Neuronal stem cell (in vitro differentiated cells): ENCODE data around the gene CLEC4M.
A peak's percentile ranks its signal among the peaks of the same experiment; 100 is the strongest.

Experiments used
- DNase-seq: peaks from one replicate; pipeline ENCODE4 v3.0.0-alpha.2; 2013; ENCODE audit warnings: low spot score
- H2AFZ ChIP-seq: one replicate; pipeline ENCODE4 v1.6.1; 2013; ENCODE audit warnings: mild to moderate bottlenecking, low read length, inconsistent platforms
- H2AK5ac ChIP-seq: 2 replicates; pipeline ENCODE4 v1.6.1; 2013; ENCODE audit warnings: low read depth, mild to moderate bottlenecking, inconsistent platforms, low read length, moderate library complexity, mixed read lengths
- H2BK120ac ChIP-seq: 2 replicates; pipeline ENCODE4 v1.6.1; 2013; ENCODE audit warnings: low read depth, mild to moderate bottlenecking, inconsistent platforms, low read length, moderate library complexity, mixed read lengths
- H2BK12ac ChIP-seq: one replicate; pipeline ENCODE4 v1.6.1; 2013; ENCODE audit warnings: low read length, inconsistent platforms
- H2BK15ac ChIP-seq: 2 replicates; pipeline ENCODE4 v1.6.1; 2013; ENCODE audit warnings: mild to moderate bottlenecking, low read length, inconsistent platforms, mixed read lengths
- H2BK5ac ChIP-seq: one replicate; pipeline ENCODE4 v1.6.1; 2013; ENCODE audit warnings: inconsistent platforms, mild to moderate bottlenecking, low read length, moderate library complexity
- H3K14ac ChIP-seq: one replicate; pipeline ENCODE4 v1.6.1; 2013; ENCODE audit warnings: low read length, inconsistent platforms
- H3K18ac ChIP-seq: 2 replicates; pipeline ENCODE4 v1.6.1; 2013; ENCODE audit warnings: low read length, inconsistent platforms
- H3K23ac ChIP-seq: 2 replicates; pipeline ENCODE4 v1.6.1; 2013; ENCODE audit warnings: low read depth, mild to moderate bottlenecking, mixed read lengths, low read length, inconsistent platforms; ENCODE audit not compliant: poor library complexity
- H3K27ac ChIP-seq: replicated peaks from 3 replicates; pipeline ENCODE4 v1.5.1; 2013; ENCODE audit warnings: low read length, inconsistent platforms
- H3K27me3 ChIP-seq, 3 experiments: 2 replicates each; pipeline ENCODE4 v1.6.1; 2013; ENCODE audit warnings: low read length in 3 of 3, mild to moderate bottlenecking in 2 of 3, inconsistent platforms in 1 of 3, low read depth in 1 of 3, mixed read lengths in 1 of 3, moderate library complexity in 1 of 3; ENCODE audit not compliant: control insufficient read depth in 3 of 3, insufficient read depth in 3 of 3
- H3K36me3 ChIP-seq, 2 donors: replicated peaks in 1 of 2; 2 replicates each; pipeline ENCODE4 v1.6.1; 2013; ENCODE audit warnings: low read length in 2 of 2; ENCODE audit not compliant: control insufficient read depth in 2 of 2, insufficient read depth in 2 of 2
- H3K4ac ChIP-seq: 2 replicates; pipeline ENCODE4 v1.6.1; 2013; ENCODE audit warnings: inconsistent platforms, mild to moderate bottlenecking, low read length, moderate library complexity
- H3K4me1 ChIP-seq, 2 donors: 1 replicate in 1 of 2; 2 replicates in 1 of 2; pipeline ENCODE4 v1.6.1; 2013; ENCODE audit warnings: low read length in 2 of 2, low read depth in 1 of 2; ENCODE audit not compliant: control insufficient read depth in 2 of 2, insufficient read depth in 1 of 2
- H3K4me2 ChIP-seq: one replicate; pipeline ENCODE4 v1.6.1; 2013; ENCODE audit warnings: mild to moderate bottlenecking, low read length, inconsistent platforms; ENCODE audit not compliant: insufficient read depth, poor library complexity, severe bottlenecking
- H3K4me3 ChIP-seq, 2 donors: 2 replicates each; pipeline ENCODE4 v1.5.1; 2013; ENCODE audit warnings: low read length in 2 of 2, mild to moderate bottlenecking in 2 of 2, inconsistent platforms in 1 of 2, moderate library complexity in 1 of 2
- H3K79me1 ChIP-seq: one replicate; pipeline ENCODE4 v1.6.1; 2013; ENCODE audit warnings: low read depth, mild to moderate bottlenecking, inconsistent platforms, low read length, moderate library complexity
- H3K9ac ChIP-seq: one replicate; pipeline ENCODE4 v1.6.1; 2013; ENCODE audit warnings: mild to moderate bottlenecking, low read depth, low read length, inconsistent platforms; ENCODE audit not compliant: poor library complexity
- H3K9me3 ChIP-seq, 2 donors: replicated peaks in 1 of 2; 2 replicates each; pipeline versions ENCODE3 to v1.6.1; 2013; ENCODE audit warnings: low read length in 2 of 2, mild to moderate bottlenecking in 2 of 2, inconsistent platforms in 1 of 2, low read depth in 1 of 2, mixed read lengths in 1 of 2, moderate library complexity in 1 of 2; ENCODE audit not compliant: control insufficient read depth in 2 of 2, insufficient read depth in 1 of 2
- H4K8ac ChIP-seq: one replicate; pipeline ENCODE4 v1.6.1; 2013; ENCODE audit warnings: low read depth, mild to moderate bottlenecking, inconsistent platforms, low read length, moderate library complexity
- H4K91ac ChIP-seq: one replicate; pipeline ENCODE4 v1.6.1; 2013; ENCODE audit warnings: low read length, low read depth, mild to moderate bottlenecking, inconsistent platforms; ENCODE audit not compliant: poor library complexity
- WGBS, 2 donors: extraction: QIAGEN DNeasy Blood & Tissue Kit; methylation state at CpG; one replicate each; pipeline ENCODE4 v1.1.7; 2013; ENCODE audit warnings: missing lambda C conversion rate in 2 of 2, mixed read lengths in 1 of 2; ENCODE audit not compliant: insufficient read length in 2 of 2, insufficient replicate concordance in 1 of 2; ENCODE audit errors: extremely low coverage in 2 of 2; 5-methylcytosine and 5-hydroxymethylcytosine counted together

CLEC4M gene

DNA sequence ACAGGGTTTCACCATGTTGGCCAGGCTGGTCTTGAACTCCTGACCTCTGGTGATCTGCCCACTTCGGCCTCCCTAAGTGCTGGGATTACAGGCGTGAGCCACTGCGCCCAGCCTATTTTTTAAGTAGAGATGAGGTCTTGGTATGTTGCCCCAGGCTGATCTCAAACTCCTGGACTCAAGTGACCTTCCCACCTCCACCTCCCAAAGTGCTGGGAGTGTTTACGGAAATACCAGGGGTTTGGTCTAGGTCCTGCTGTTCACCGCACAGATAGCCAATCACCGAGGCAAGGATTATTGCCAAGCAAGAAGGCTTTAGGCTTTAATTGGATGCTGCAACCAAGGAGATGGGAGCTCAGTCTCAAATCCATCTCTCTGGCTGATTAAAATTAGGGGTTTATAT, 42.7 kb upstream of the CLEC4M start:
- H4K91ac ChIP-seq = no peak overlapping the region
- no peak overlapping the region for H2BK5ac ChIP-seq
- no peak overlapping the region for H3K4me2 ChIP-seq
- DNase-seq = no peak
- no peak overlapping the region for H3K23ac ChIP-seq
- WGBS, 2 donors = no CpG with 5 or more reads among the region's 6 CpGs
- no peak overlapping the region for H2AK5ac ChIP-seq
- H3K18ac ChIP-seq = no peak overlapping the region
- H3K4me3 ChIP-seq = no peak overlapping the region
- H3K9ac ChIP-seq = no peak overlapping the region
- H3K79me1 ChIP-seq = no peaks in the 10 kb centered on the region
- no peak overlapping the region for H3K27ac ChIP-seq
- no peak overlapping the region for H2AFZ ChIP-seq
- H2BK120ac ChIP-seq = no peak overlapping the region
- no peaks in the 10 kb centered on the region for H3K9me3 ChIP-seq
- H3K36me3 ChIP-seq = no peaks in the 10 kb centered on the region
- no peak overlapping the region for H2BK15ac ChIP-seq
- no peak overlapping the region for H3K4ac ChIP-seq
- no peak overlapping the region for H3K14ac ChIP-seq
- H4K8ac ChIP-seq = no peak overlapping the region
- peaks cover 0 to 7% (median 0%) of the 10 kb centered on the region in 3 experiments for H3K27me3 ChIP-seq
- no peak overlapping the region for H2BK12ac ChIP-seq
- peaks cover 0 to 2% of the 10 kb centered on the region in 2 donors for H3K4me1 ChIP-seq

GRCh38 chr19:7722231-7722651, 40.8 kb upstream of the CLEC4M start:
- Histone ChIP-seq H3K4ac (no peak overlapping the region), H4K91ac (no peak overlapping the region), H3K23ac (no peak overlapping the region), H2AFZ (no peak overlapping the region), H3K9ac (no peak overlapping the region), H4K8ac (no peak overlapping the region), H3K79me1 (no peaks in the 10 kb centered on the region), H3K27me3 (peaks cover 0 to 7% (median 2%) of the 10 kb centered on the region in 3 experiments), H3K4me3 (no peak overlapping the region), H3K4me1 (peaks cover 0 to 2% of the 10 kb centered on the region in 2 donors), H3K18ac (no peak overlapping the region), H3K9me3 (no peaks in the 10 kb centered on the region), H2BK15ac (no peak overlapping the region), H2AK5ac (peak overlapping the region; percentile 46), H2BK12ac (no peak overlapping the region), H2BK120ac (no peak overlapping the region), H3K4me2 (no peak overlapping the region), H2BK5ac (no peak overlapping the region), H3K27ac (no peak overlapping the region), H3K36me3 (no peaks in the 10 kb centered on the region), H3K14ac (no peak overlapping the region)
- WGBS, 2 donors = no CpG with 5 or more reads among the region's 5 CpGs
- DNase-seq = no peak

DNA sequence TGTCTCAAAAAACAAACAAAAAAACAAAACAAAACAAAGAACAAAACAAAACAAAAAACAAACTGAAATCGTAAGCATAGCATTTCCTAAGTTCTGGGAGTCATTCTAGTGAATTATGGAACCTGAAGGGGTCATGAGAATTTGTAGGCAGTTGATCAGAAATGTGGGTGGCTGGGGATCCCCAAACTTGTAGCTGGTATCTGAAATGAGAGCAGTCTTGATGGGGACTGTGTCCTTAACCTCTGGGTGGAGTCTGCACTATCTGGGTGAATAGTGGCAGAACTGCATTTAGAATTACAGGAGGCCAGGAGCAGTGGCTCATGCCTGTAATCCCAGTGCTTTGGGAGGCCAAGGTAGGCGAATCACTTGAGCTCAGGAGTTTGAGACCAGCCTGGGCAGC, 37.3 kb upstream of the CLEC4M start:
- Histone ChIP-seq H2BK12ac (no peak overlapping the region), H3K4me2 (no peak overlapping the region), H4K8ac (no peak overlapping the region), H3K14ac (no peak overlapping the region), H2AFZ (no peak overlapping the region), H2BK120ac (no peak overlapping the region), H3K4ac (no peak overlapping the region), H2BK15ac (no peak overlapping the region), H4K91ac (no peak overlapping the region), H3K36me3 (no peaks in the 10 kb centered on the region), H3K9ac (no peak overlapping the region), H3K4me3 (no peak overlapping the region), H2BK5ac (no peak overlapping the region), H3K23ac (no peak overlapping the region), H3K4me1 (peaks cover 0 to 2% of the 10 kb centered on the region in 2 donors), H3K27ac (no peak overlapping the region), H2AK5ac (no peak overlapping the region), H3K9me3 (peaks cover 0 to 2% of the 10 kb centered on the region in 2 donors), H3K79me1 (no peaks in the 10 kb centered on the region), H3K27me3 (peaks cover 13 to 41% (median 35%) of the 10 kb centered on the region in 3 experiments), H3K18ac (no peak overlapping the region)
- no CpG with 5 or more reads among the region's 2 CpGs for WGBS, 2 donors
- DNase-seq = no peak

DNA sequence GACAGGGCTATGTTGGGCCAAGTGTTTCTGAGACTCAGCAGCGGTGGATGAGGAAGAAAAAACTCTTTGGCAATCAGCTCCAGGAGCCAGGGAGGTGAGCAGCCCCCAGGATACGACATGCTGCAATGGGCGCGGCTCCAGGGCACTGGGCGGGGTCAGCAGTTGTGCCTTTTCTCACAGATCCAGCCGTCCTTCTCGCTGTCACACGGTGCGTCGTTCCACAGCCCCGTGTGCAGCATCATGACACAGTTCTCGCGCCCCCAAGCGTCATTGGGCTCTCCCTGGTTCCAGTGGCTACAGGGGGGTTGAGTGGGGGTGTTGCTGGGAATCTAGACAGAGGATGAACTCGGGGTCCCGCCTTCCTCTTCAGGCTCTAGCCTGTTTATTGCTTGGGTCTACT, 33.8 kb upstream of the CLEC4M start:
- Histone ChIP-seq H2BK120ac (no peak overlapping the region), H2AFZ (no peak overlapping the region), H3K27me3 (peaks cover 20 to 54% (median 54%) of the 10 kb centered on the region in 3 experiments), H3K18ac (no peak overlapping the region), H3K27ac (no peak overlapping the region), H2BK12ac (no peak overlapping the region), H3K23ac (no peak overlapping the region), H3K4me1 (no peaks in the 10 kb centered on the region), H3K14ac (peak overlapping the region; percentile 82), H3K9me3 (peaks cover 0 to 2% of the 10 kb centered on the region in 2 donors), H2AK5ac (peak overlapping the region; percentile 5), H3K4ac (no peak overlapping the region), H3K4me3 (peak overlapping the region in 1 of 2 donors; percentile 8), H4K91ac (no peak overlapping the region), H3K9ac (no peak overlapping the region), H2BK15ac (no peak overlapping the region), H3K36me3 (no peaks in the 10 kb centered on the region), H2BK5ac (peak overlapping the region; percentile 39), H3K4me2 (no peak overlapping the region), H4K8ac (no peak overlapping the region), H3K79me1 (no peaks in the 10 kb centered on the region)
- no peak for DNase-seq
- no CpG with 5 or more reads among the region's 16 CpGs for WGBS, 2 donors
